Spleen (tissue), 7 donors: ENCODE measurements around the gene PDE4A.

Experiments
- CTCF ChIP-seq, 11 experiments: fragments of 200-600 bp in 7 of 11; fragments of 450-650 bp in 4 of 11; sonication (generic) in 4 of 11; IDR thresholded peaks in 8 of 11; conservative IDR thresholded peaks in 3 of 11; 1 replicate in 7 of 11; 2 replicates in 4 of 11; pipeline versions ENCODE4 v1.4.0 to v1.8.0; 2016 to 2021; ENCODE audit warnings: antibody characterized with exemption in 11 of 11, inconsistent platforms in 4 of 11, mild to moderate bottlenecking in 1 of 11
- POLR2A ChIP-seq, 3 donors: fragments of 450-650 bp; IDR thresholded peaks; one replicate each; pipeline ENCODE4 v1.5.1; 2017; ENCODE audit warnings: antibody characterized with exemption in 3 of 3, mild to moderate bottlenecking in 1 of 3
- POLR2AphosphoS5 ChIP-seq, 3 donors: sonication (generic); formaldehyde crosslinking; IDR thresholded peaks; one replicate each; pipeline ENCODE4 v1.5.1; 2017; ENCODE audit warnings: antibody characterized with exemption in 3 of 3
- donor health status: DM: no; HTN: no; CAD: no; lungs with moderate emphysema.
- donor health status: DM: no; HTN: no; CAD: no.
- donor health status: DM: no; HTN: no; CAD: no.

DNA sequence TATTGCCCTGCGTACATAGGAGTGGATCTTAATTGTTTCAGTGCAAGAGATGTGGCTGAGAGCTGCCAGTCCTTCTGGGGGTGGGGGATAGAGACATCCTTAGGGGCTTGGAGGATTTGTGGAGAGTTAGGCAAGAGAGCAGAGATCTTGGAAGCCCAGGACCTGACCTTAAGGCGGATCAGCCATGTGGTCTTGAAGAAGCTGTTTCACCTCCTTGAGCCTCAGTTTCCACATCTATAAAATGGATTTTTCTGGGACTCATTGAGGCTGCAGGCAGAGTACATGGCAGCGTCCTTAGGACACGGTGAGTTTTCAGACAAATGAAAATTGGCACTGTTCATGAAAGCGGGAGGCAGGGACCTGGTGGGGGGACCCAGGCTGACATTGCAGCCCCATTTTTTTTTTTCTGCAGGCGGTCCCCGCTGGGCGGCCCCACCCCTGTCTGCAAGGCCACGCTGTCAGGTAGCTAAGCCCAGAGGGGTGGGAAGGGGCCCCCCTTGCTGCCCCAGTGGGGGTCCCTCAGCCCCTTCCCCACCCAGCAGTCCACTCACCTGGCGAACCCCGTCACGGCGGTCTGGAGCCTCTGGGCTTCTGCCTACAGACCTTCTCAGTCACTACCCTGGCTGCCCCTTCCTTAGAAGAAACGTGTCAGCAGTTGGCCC is 30.0 kb downstream of the PDE4A start:
- TF ChIP-seq CTCF (IDR thresholded peaks at IDR 0.05 in 8 of 11, conservative IDR thresholded peaks at IDR 0.05 in 3 of 11) (no peak), POLR2A (IDR thresholded peaks at IDR 0.05) (no peak), POLR2AphosphoS5 (IDR thresholded peaks at IDR 0.05) (no peak)
